HG03354 (cell line): ENCODE data around the gene GRK2.
"Not testable (repeated sequence)": the region's sequence is repeated elsewhere in the genome, so short reads cannot be mapped to it uniquely, and the experiment has no call there.

Experiments used
- ATAC-seq: cut with Tn5 transposase; IDR thresholded peaks from one replicate; pipeline ENCODE4 v1.9.1; 2021; ENCODE audit warnings: mild to moderate bottlenecking; ENCODE audit not compliant: unreplicated experiment, poor library complexity, severe bottlenecking

Gene GRK2

GRCh38 chr11:67308031-67308866, 42.0 kb downstream of the GRK2 start:
- no peak for ATAC-seq

GRCh38 chr11:67309166-67309565, 42.9 kb downstream of the GRK2 start:
- no peak for ATAC-seq

- no peak for ATAC-seq
These were observed 43.4 kb downstream of the GRK2 start for GRCh38 chr11:67309661-67310061.

GRCh38 chr11:67310246-67311050, 44.2 kb downstream of the GRK2 start:
- no peak for ATAC-seq

- ATAC-seq = no peak
These were observed 44.8 kb downstream of the GRK2 start for GRCh38 chr11:67311051-67311555.

- ATAC-seq = no peak
These were observed 45.3 kb downstream of the GRK2 start for GRCh38 chr11:67311556-67312082.

GRCh38 chr11:67312187-67313021, 46.1 kb downstream of the GRK2 start:
- ATAC-seq = no peak

- ATAC-seq = no peak
These were observed 47.0 kb downstream of the GRK2 start for GRCh38 chr11:67313125-67313890.

GRCh38 chr11:67314218-67314617, 47.9 kb downstream of the GRK2 start:
- no peak for ATAC-seq

- no peak for ATAC-seq
These were observed 49.1 kb downstream of the GRK2 start for GRCh38 chr11:67315325-67315909.

GRCh38 chr11:67316882-67317204, 50.6 kb downstream of the GRK2 start:
- ATAC-seq = no peak

GRCh38 chr11:67317205-67317887, 51.1 kb downstream of the GRK2 start:
- ATAC-seq = peak; percentile 80

- ATAC-seq = peak; percentile 2
These were observed 51.7 kb downstream of the GRK2 start for GRCh38 chr11:67317888-67318555.

GRCh38 chr11:67318876-67319275, 52.6 kb downstream of the GRK2 start:
- not testable (repeated sequence) for ATAC-seq

GRCh38 chr11:67320011-67320410, 53.7 kb downstream of the GRK2 start:
- no peak for ATAC-seq

- no peak for ATAC-seq
These were observed 54.4 kb downstream of the GRK2 start for GRCh38 chr11:67320691-67321090.

GRCh38 chr11:67321313-67321871, 55.1 kb downstream of the GRK2 start:
- no peak for ATAC-seq
